ENCODE data around the gene CPNE8.

- TF ChIP-seq POLR2AphosphoS5 (IDR thresholded peaks at IDR 0.05) = no peak
- no peak for TF ChIP-seq CTCF (IDR thresholded peaks at IDR 0.05)
- no peak for TF ChIP-seq POLR2A (IDR thresholded peaks at IDR 0.05)
These were observed 10.2 kb upstream of the CPNE8 start for GRCh38 chr12:38915429-38916182.

Data from stomach (tissue), 4 donors.